ENCODE data around the gene SCARF1.

The SCARF1 gene

GRCh38 chr17:1648963-1649843 lies 3.7 kb upstream of the SCARF1 start:
- DNase-seq = peak; percentile 95
- in situ Hi-C loops (cut with MboI; ENCODE audit: low pct_unique_long_range_greater_than_20kb, low sequenced_read_pairs) = no loop called here

- no peak for DNase-seq
Measured at GRCh38 chr17:1648173-1648962, 2.8 kb upstream of the SCARF1 start.

GRCh38 chr17:1647802-1648171 lies 2.3 kb upstream of the SCARF1 start:
- DNase-seq = no peak
- in situ Hi-C loops (cut with MboI; ENCODE audit: low pct_unique_long_range_greater_than_20kb, low sequenced_read_pairs) = no loop called here

More at GRCh38 chr17:1648173-1648962, 2.8 kb upstream of the SCARF1 start:
- in situ Hi-C loops (cut with MboI; ENCODE audit: low pct_unique_long_range_greater_than_20kb, low sequenced_read_pairs) = no loop called here

- DNase-seq = no peak
- in situ Hi-C loops (cut with MboI; ENCODE audit: low pct_unique_long_range_greater_than_20kb, low sequenced_read_pairs) = no loop called here
Measured at GRCh38 chr17:1646199-1646875, 805 bp upstream of the SCARF1 start.

GRCh38 chr17:1644493-1645206 lies 882 bp downstream of the SCARF1 start:
- peak; percentile 55 for DNase-seq
- in situ Hi-C loops (cut with MboI; ENCODE audit: low pct_unique_long_range_greater_than_20kb, low sequenced_read_pairs) = no loop called here

GRCh38 chr17:1643999-1644492 lies 1.5 kb downstream of the SCARF1 start:
- DNase-seq = no peak
- in situ Hi-C loops (cut with MboI; ENCODE audit: low pct_unique_long_range_greater_than_20kb, low sequenced_read_pairs) = no loop called here

- in situ Hi-C loops (cut with MboI; ENCODE audit: low pct_unique_long_range_greater_than_20kb, low sequenced_read_pairs) = no loop called here
Measured at GRCh38 chr17:1643293-1643998, 2.1 kb downstream of the SCARF1 start.

GRCh38 chr17:1641065-1641403 lies 4.5 kb downstream of the SCARF1 start:
- no peak for DNase-seq
- in situ Hi-C loops (cut with MboI; ENCODE audit: low pct_unique_long_range_greater_than_20kb, low sequenced_read_pairs) = no loop called here

More at GRCh38 chr17:1643293-1643998, 2.1 kb downstream of the SCARF1 start:
- DNase-seq = no peak

- no peak for DNase-seq
- in situ Hi-C loops (cut with MboI; ENCODE audit: low pct_unique_long_range_greater_than_20kb, low sequenced_read_pairs) = no loop called here
Measured at GRCh38 chr17:1640329-1641064, 5.0 kb downstream of the SCARF1 start.

- in situ Hi-C loops (cut with MboI; ENCODE audit: low pct_unique_long_range_greater_than_20kb, low sequenced_read_pairs) = no loop called here
- no peak for DNase-seq
Measured at GRCh38 chr17:1639549-1640180, 5.9 kb downstream of the SCARF1 start.

GRCh38 chr17:1638624-1639300 lies 6.8 kb downstream of the SCARF1 start:
- in situ Hi-C loops (cut with MboI; ENCODE audit: low pct_unique_long_range_greater_than_20kb, low sequenced_read_pairs) = no loop called here
- no peak for DNase-seq

GRCh38 chr17:1638171-1638590 lies 7.4 kb downstream of the SCARF1 start:
- DNase-seq = no peak
- in situ Hi-C loops (cut with MboI; ENCODE audit: low pct_unique_long_range_greater_than_20kb, low sequenced_read_pairs) = no loop called here

- DNase-seq = no peak
- in situ Hi-C loops (cut with MboI; ENCODE audit: low pct_unique_long_range_greater_than_20kb, low sequenced_read_pairs) = no loop called here
Measured at GRCh38 chr17:1636732-1637285, 8.7 kb downstream of the SCARF1 start.

- DNase-seq = no peak
- in situ Hi-C loops (cut with MboI; ENCODE audit: low pct_unique_long_range_greater_than_20kb, low sequenced_read_pairs) = no loop called here
Measured at GRCh38 chr17:1635675-1636465, 9.7 kb downstream of the SCARF1 start.

- no peak for DNase-seq
- in situ Hi-C loops (cut with MboI; ENCODE audit: low pct_unique_long_range_greater_than_20kb, low sequenced_read_pairs) = no loop called here
Measured at GRCh38 chr17:1634841-1635650, 10.5 kb downstream of the SCARF1 start.
